ENCODE results near the gene AP2A1. TPM values are rescaled to one million over a fixed set of nuclear protein-coding genes. Genes with fewer than 3 reads are reported as not detected.

Gene AP2A1
- total RNA-seq, 1 experiment from 2014 or later = 107 TPM

DNA sequence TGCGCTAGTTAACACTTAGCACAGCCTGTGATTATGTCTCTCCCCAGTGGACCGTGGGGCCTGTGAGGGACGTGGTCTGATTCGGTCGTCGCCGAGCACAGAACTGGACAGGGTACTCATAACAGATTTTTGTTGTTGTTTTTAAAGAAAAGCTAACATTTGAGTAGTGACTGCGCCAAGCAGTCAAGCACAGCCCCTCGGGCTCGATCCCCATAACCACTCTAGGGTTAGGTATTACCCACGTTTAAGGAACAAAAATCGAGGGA, 83.4 kb downstream of the AP2A1 start:
- ChIA-PET POLR2A (interaction anchor here (0.6 to 1.7 kb wide), 9 partner anchors 15 to 1227 kb away, joined by 3 to 17 read pairs (median 6); partner anchors contain the start of genes AP2A1 and SCAF1), CTCF (interaction anchor here (0.8 to 1.1 kb wide), 2 partner anchors 13 to 19 kb away, joined by 4 to 7 read pairs; no protein-coding TSS in a partner anchor)
- Mint-ChIP-seq H3K27ac (ENCODE audit: unreplicated experiment) (peak overlapping the region; percentile 97), H3K36me3 (ENCODE audit: insufficient read depth, unreplicated experiment) (peaks cover 57% of the 10 kb centered on the region), H3K4me3 (ENCODE audit: unreplicated experiment) (peak overlapping the region; percentile 82), H3K9me3 (ENCODE audit: unreplicated experiment) (peaks cover 16% of the 10 kb centered on the region), H3K27me3 (ENCODE audit: insufficient read depth, unreplicated experiment) (no peaks in the 10 kb centered on the region), H3K4me1 (ENCODE audit: low read depth, unreplicated experiment) (peaks cover 17% of the 10 kb centered on the region)
- no peaks in the 10 kb centered on the region for H3K27me3 ChIP-seq (replicated peaks; ENCODE audit: control insufficient read depth, insufficient read depth, low read length)
- H3K36me3 ChIP-seq (ENCODE audit: control insufficient read depth, insufficient read depth, low read length) = peaks cover 1% of the 10 kb centered on the region; the same call in 1 of the 2 replicates
- no peaks in the 10 kb centered on the region for H3K9me3 ChIP-seq
- peaks cover 14% of the 10 kb centered on the region for H3K4me1 ChIP-seq
- peak overlapping the region; percentile 73 for H3K4me3 ChIP-seq (ENCODE audit: low read depth, low read length)
- no peak for DNase-seq
- TF ChIP-seq, protein P1, sequence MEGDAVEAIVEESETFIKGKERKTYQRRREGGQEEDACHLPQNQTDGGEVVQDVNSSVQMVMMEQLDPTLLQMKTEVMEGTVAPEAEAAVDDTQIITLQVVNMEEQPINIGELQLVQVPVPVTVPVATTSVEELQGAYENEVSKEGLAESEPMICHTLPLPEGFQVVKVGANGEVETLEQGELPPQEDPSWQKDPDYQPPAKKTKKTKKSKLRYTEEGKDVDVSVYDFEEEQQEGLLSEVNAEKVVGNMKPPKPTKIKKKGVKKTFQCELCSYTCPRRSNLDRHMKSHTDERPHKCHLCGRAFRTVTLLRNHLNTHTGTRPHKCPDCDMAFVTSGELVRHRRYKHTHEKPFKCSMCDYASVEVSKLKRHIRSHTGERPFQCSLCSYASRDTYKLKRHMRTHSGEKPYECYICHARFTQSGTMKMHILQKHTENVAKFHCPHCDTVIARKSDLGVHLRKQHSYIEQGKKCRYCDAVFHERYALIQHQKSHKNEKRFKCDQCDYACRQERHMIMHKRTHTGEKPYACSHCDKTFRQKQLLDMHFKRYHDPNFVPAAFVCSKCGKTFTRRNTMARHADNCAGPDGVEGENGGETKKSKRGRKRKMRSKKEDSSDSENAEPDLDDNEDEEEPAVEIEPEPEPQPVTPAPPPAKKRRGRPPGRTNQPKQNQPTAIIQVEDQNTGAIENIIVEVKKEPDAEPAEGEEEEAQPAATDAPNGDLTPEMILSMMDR (IDR thresholded peaks at IDR 0.05; ENCODE audit: insufficient read depth in 1 of 2, low read depth in 1 of 2, low read length in 1 of 2, severe bottlenecking in 1 of 2, unreplicated experiment in 1 of 2) = no peak
- intact Hi-C loops (cut with micrococcal nuclease; ENCODE audit: unreplicated experiment) = loop anchor here (1.0 to 5.0 kb wide), 3 partner anchors 19 to 83 kb away; partner anchors contain the start of genes AP2A1 and MED25
- no TSS peak for BruUV-seq (replicated peaks)

DNA sequence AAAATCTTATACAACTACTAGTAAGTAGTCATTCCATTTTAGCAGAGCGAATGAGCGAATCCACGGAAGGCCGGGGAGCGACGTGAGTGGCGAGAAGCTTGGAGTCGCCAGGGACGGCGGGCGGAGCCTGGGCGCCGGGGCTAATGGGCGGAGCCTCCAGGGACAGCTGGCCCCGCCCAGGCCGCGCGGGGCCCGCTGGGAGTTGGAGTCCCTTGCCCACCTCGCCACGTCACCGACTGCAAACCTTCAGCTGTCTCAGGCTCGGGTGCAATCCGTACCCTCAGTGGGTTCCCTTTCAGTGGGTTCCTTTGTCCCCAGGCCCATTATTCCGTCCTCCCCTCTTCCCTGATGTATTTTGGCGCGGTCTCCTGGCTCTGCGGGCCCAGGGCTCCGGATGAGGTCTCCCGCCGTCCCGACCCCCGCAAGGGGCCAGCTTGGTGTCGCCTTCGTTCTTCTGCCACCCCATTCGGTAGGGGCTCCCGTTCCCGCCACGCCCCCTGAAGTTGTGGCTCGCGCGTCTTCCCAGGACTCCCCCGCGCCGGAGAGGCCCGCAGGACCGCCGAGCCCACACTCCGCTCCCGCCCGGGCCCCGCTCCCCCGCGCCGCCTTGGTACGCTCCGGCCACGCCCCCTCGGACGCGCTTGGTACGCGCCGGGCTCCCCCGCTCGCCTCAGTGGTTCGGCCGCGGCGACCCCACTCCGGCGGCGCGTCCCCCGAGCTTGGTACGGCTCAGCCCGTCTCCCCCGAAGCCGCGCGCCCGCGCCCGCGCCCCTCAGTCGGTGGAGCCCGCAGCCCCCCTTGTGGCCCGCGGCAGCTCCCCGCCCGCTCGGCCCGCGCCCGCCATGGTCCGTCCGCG, 83.9 kb downstream of the AP2A1 start, which contains the start of gene PTOV1:
PTOV1 (plus strand) TSS at position 673 of the 856 bp plus-strand sequence.
- Mint-ChIP-seq H3K4me3 (ENCODE audit: unreplicated experiment) (peak within 1 kb of the TSS; percentile 82), H3K27ac (ENCODE audit: unreplicated experiment) (peak within 1 kb of the TSS; percentile 97), H3K9me3 (ENCODE audit: unreplicated experiment) (peaks cover 16% of the 10 kb centered on the region), H3K4me1 (ENCODE audit: low read depth, unreplicated experiment) (peaks cover 17% of the 10 kb centered on the region), H3K27me3 (ENCODE audit: insufficient read depth, unreplicated experiment) (no peaks in the 10 kb centered on the region), H3K36me3 (ENCODE audit: insufficient read depth, unreplicated experiment) (peaks cover 63% of the 10 kb centered on the region)
- DNase-seq = peak; percentile 94 to 96
- TF ChIP-seq, protein P1 (IDR thresholded peaks at IDR 0.05; ENCODE audit: insufficient read depth in 1 of 2, low read depth in 1 of 2, low read length in 1 of 2, severe bottlenecking in 1 of 2, unreplicated experiment in 1 of 2) = no peak
- H3K4me3 ChIP-seq (ENCODE audit: low read depth, low read length) = peak within 1 kb of the TSS; percentile 73
- CTCF ChIA-PET = interaction anchor here (0.6 to 1.1 kb wide), 4 partner anchors 12 to 170 kb away, joined by 3 to 7 read pairs (median 4); no protein-coding TSS in a partner anchor
- POLR2A ChIA-PET = interaction anchor here (0.5 to 1.7 kb wide), 11 partner anchors 15 to 1227 kb away, joined by 3 to 17 read pairs (median 6); partner anchors contain the start of genes AP2A1, MED25 and SCAF1
- H3K4me1 ChIP-seq = peaks cover 14% of the 10 kb centered on the region
- BruUV-seq (replicated peaks) = TSS peak; percentile 44
- H3K36me3 ChIP-seq (ENCODE audit: control insufficient read depth, insufficient read depth, low read length) = peaks cover 5% of the 10 kb centered on the region; the same call in 1 of the 2 replicates
- H3K27me3 ChIP-seq (replicated peaks; ENCODE audit: control insufficient read depth, insufficient read depth, low read length) = no peaks in the 10 kb centered on the region
- intact Hi-C loops (cut with micrococcal nuclease; ENCODE audit: unreplicated experiment) = loop anchor here (1.0 to 5.0 kb wide), 3 partner anchors 19 to 83 kb away; partner anchors contain the start of genes AP2A1 and MED25
- H3K9me3 ChIP-seq = no peaks in the 10 kb centered on the region

DNA sequence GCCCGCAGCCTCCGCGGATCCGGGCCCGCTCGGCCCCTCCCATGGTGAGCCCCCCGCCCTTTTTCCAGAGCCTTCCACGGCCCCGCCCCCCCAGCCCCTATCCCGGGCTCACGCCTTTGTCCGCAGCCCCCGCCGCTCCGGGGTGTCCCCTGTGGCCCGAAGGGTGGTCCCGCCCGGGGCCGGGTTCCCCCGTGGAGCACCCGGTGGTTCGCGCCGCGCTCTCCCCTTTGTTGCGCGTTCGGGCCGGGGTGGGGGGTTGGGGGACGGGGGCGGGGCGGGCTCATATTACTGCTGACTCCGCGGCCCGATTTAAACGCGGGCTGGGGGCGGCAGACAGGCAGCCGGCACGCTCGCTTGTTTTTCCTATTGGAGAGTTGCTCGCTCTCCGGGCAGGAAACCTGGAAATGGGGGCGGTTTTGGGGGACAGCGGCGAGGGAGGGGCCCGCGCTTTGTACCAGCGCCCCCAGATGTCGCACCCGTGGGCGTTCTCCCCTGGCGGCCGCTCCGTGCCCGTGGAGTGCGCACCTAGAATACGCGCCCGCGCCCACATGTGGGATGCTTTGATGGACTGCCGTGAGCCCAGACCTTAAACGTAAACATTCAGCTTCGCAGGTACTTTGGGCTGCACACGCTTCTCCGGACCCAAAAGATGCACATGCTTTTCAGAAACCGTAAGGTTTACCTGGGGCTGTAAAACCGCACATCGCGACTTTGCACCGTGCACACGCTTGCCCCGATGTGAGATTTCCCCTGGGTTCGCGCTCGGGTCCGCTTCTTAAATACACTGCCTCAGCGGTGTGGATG, 84.9 kb downstream of the AP2A1 start:
- H3K4me1 ChIP-seq = peaks cover 14% of the 10 kb centered on the region
- peaks cover 6% of the 10 kb centered on the region for H3K36me3 ChIP-seq (ENCODE audit: control insufficient read depth, insufficient read depth, low read length)
- CTCF ChIA-PET = no interaction called here
- peak overlapping the region; percentile 97 for H3K27ac Mint-ChIP-seq (ENCODE audit: unreplicated experiment)
- peaks cover 17% of the 10 kb centered on the region for H3K4me1 Mint-ChIP-seq (ENCODE audit: low read depth, unreplicated experiment)
- POLR2A ChIA-PET = interaction anchor here (1.5 to 1.7 kb wide), 2 partner anchors 17 to 211 kb away, joined by 5 to 17 read pairs; no protein-coding TSS in a partner anchor
- H3K9me3 Mint-ChIP-seq (ENCODE audit: unreplicated experiment) = peaks cover 16% of the 10 kb centered on the region
- no peaks in the 10 kb centered on the region for H3K27me3 Mint-ChIP-seq (ENCODE audit: insufficient read depth, unreplicated experiment)
- H3K4me3 ChIP-seq (ENCODE audit: low read depth, low read length) = peak overlapping the region; percentile 73
- intact Hi-C loops (cut with micrococcal nuclease; ENCODE audit: unreplicated experiment) = loop anchor here (5.0 kb wide), 2 partner anchors 34 to 84 kb away; partner anchors contain the start of genes AP2A1 and MED25
- no TSS peak for BruUV-seq (replicated peaks)
- H3K4me3 Mint-ChIP-seq (ENCODE audit: unreplicated experiment) = peak overlapping the region; percentile 82
- H3K27me3 ChIP-seq (replicated peaks; ENCODE audit: control insufficient read depth, insufficient read depth, low read length) = no peaks in the 10 kb centered on the region
- TF ChIP-seq, protein P1 (IDR thresholded peaks at IDR 0.05; ENCODE audit: insufficient read depth in 1 of 2, low read depth in 1 of 2, low read length in 1 of 2, severe bottlenecking in 1 of 2, unreplicated experiment in 1 of 2) = no peak
- no peaks in the 10 kb centered on the region for H3K9me3 ChIP-seq
- DNase-seq = peak in 1 of 2 experiments; percentile 59
- H3K36me3 Mint-ChIP-seq (ENCODE audit: insufficient read depth, unreplicated experiment) = peaks cover 67% of the 10 kb centered on the region
